Smooth muscle cell (in vitro differentiated cells): ENCODE results near the gene RAB11FIP5. TPM values are rescaled to one million over a fixed set of nuclear protein-coding genes. Genes with fewer than 3 reads are reported as not detected.

ENCODE experiments used
- DNase-seq: peaks from one replicate; lab custom pipeline; 2025; ENCODE audit not compliant: unreplicated experiment; lab: John Stamatoyannopoulos, UW
- H2AFZ ChIP-seq: fragments of 200-600 bp; sonication (generic); 2 replicates; pipeline ENCODE4 v1.6.0; 2016; ENCODE audit warnings: antibody characterized with exemption, low read depth, mild to moderate bottlenecking
- H3F3A ChIP-seq: fragments of 200-600 bp; sonication (generic); 2 replicates; pipeline ENCODE4 v1.6.0; 2017; ENCODE audit warnings: antibody characterized with exemption, low read depth
- H3K27ac ChIP-seq: fragments of 200-600 bp; sonication (generic); 2 replicates; pipeline ENCODE4 v1.5.1; 2016; ENCODE audit warnings: low read depth, mild to moderate bottlenecking
- H3K27me3 ChIP-seq: fragments of 200-600 bp; sonication (generic); 2 replicates; pipeline ENCODE4 v1.6.1; 2016; ENCODE audit warnings: low read depth, mild to moderate bottlenecking
- H3K36me3 ChIP-seq: fragments of 200-600 bp; sonication (generic); 2 replicates; pipeline ENCODE4 v1.5.1; 2016; ENCODE audit warnings: low read depth
- H3K4me1 ChIP-seq: fragments of 200-600 bp; sonication (generic); 2 replicates; pipeline ENCODE4 v1.5.1; 2016; ENCODE audit warnings: low read depth
- H3K4me2 ChIP-seq: fragments of 200-600 bp; sonication (generic); 2 replicates; pipeline ENCODE4 v1.6.0; 2016; ENCODE audit warnings: mild to moderate bottlenecking
- H3K4me3 ChIP-seq: fragments of 200-600 bp; sonication (generic); 2 replicates; pipeline ENCODE4 v1.5.1; 2016; ENCODE audit warnings: mild to moderate bottlenecking
- H3K79me2 ChIP-seq: fragments of 200-600 bp; sonication (generic); 2 replicates; pipeline ENCODE4 v1.6.0; 2016; ENCODE audit warnings: low read depth, mild to moderate bottlenecking
- H3K9ac ChIP-seq: fragments of 200-600 bp; sonication (generic); 2 replicates; pipeline ENCODE4 v1.6.0; 2016; ENCODE audit warnings: low read depth
- H3K9me3 ChIP-seq: fragments of 200-600 bp; sonication (generic); replicated peaks from 2 replicates; pipeline ENCODE4 v1.5.1; 2016; ENCODE audit warnings: low read depth
- H4K20me1 ChIP-seq: fragments of 200-600 bp; sonication (generic); 2 replicates; pipeline ENCODE4 v1.6.0; 2016; ENCODE audit warnings: low read depth
- WGBS: methylation state at CpG from one replicate; pipeline ENCODE4 v1.1.7; 2016; ENCODE audit warnings: low lambda C conversion rate; 5-methylcytosine and 5-hydroxymethylcytosine counted together
- polyA plus RNA-seq: library from polyadenylated mRNA; unstranded; fragments of >200 nt; fragmentation: Nextera tagmentation; extraction: Ambion mirVana; gene quantifications from 2 replicates; pipeline ENCODE4 v1.2.1, GENCODE V29; 2016
- total RNA-seq: library from RNA; depleted of rRNA; stranded (reverse); fragments of >200 nt; gene quantifications from 2 replicates; pipeline ENCODE4 v1.2.3, GENCODE V29; 2014
- TF ChIP-seq, protein P1 (sequence below): fragments of 200-600 bp; sonication (generic); IDR thresholded peaks from 2 replicates; pipeline ENCODE4 v1.5.1; 2017; ENCODE audit warnings: borderline replicate concordance, mild to moderate bottlenecking, antibody characterized with exemption; ENCODE audit not compliant: insufficient read depth, poor library complexity, severe bottlenecking

Gene RAB11FIP5
- total and polyA plus RNA-seq, 2 experiments from 2014 or later, result 23.3 to 31.3 TPM

GRCh38 chr2:73076701-73077423 lies 35.9 kb downstream of the RAB11FIP5 start:
- peaks cover 55% of the 10 kb centered on the region for H4K20me1 ChIP-seq
- WGBS, result 98% methylated on average over 8 of the region's 8 CpGs

GRCh38 chr2:73075477-73076373 lies 37.0 kb downstream of the RAB11FIP5 start:
- H3K27me3 ChIP-seq, result no peaks in the 10 kb centered on the region
- TF ChIP-seq, protein P1, sequence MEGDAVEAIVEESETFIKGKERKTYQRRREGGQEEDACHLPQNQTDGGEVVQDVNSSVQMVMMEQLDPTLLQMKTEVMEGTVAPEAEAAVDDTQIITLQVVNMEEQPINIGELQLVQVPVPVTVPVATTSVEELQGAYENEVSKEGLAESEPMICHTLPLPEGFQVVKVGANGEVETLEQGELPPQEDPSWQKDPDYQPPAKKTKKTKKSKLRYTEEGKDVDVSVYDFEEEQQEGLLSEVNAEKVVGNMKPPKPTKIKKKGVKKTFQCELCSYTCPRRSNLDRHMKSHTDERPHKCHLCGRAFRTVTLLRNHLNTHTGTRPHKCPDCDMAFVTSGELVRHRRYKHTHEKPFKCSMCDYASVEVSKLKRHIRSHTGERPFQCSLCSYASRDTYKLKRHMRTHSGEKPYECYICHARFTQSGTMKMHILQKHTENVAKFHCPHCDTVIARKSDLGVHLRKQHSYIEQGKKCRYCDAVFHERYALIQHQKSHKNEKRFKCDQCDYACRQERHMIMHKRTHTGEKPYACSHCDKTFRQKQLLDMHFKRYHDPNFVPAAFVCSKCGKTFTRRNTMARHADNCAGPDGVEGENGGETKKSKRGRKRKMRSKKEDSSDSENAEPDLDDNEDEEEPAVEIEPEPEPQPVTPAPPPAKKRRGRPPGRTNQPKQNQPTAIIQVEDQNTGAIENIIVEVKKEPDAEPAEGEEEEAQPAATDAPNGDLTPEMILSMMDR, result no peak
- no peak for DNase-seq

More at GRCh38 chr2:73076701-73077423, 35.9 kb downstream of the RAB11FIP5 start:
- Histone ChIP-seq H3K36me3 (no peaks in the 10 kb centered on the region), H3K27me3 (no peaks in the 10 kb centered on the region), H2AFZ (no peak overlapping the region), H3K79me2 (no peaks in the 10 kb centered on the region), H3K4me2 (no peak overlapping the region), H3F3A (peaks cover 8% of the 10 kb centered on the region), H3K9ac (no peak overlapping the region), H3K4me3 (no peak overlapping the region), H3K4me1 (peaks cover 5% of the 10 kb centered on the region), H3K9me3 (no peaks in the 10 kb centered on the region), H3K27ac (no peak overlapping the region)
- TF ChIP-seq, protein P1, result no peak
- no peak for DNase-seq

DNA sequence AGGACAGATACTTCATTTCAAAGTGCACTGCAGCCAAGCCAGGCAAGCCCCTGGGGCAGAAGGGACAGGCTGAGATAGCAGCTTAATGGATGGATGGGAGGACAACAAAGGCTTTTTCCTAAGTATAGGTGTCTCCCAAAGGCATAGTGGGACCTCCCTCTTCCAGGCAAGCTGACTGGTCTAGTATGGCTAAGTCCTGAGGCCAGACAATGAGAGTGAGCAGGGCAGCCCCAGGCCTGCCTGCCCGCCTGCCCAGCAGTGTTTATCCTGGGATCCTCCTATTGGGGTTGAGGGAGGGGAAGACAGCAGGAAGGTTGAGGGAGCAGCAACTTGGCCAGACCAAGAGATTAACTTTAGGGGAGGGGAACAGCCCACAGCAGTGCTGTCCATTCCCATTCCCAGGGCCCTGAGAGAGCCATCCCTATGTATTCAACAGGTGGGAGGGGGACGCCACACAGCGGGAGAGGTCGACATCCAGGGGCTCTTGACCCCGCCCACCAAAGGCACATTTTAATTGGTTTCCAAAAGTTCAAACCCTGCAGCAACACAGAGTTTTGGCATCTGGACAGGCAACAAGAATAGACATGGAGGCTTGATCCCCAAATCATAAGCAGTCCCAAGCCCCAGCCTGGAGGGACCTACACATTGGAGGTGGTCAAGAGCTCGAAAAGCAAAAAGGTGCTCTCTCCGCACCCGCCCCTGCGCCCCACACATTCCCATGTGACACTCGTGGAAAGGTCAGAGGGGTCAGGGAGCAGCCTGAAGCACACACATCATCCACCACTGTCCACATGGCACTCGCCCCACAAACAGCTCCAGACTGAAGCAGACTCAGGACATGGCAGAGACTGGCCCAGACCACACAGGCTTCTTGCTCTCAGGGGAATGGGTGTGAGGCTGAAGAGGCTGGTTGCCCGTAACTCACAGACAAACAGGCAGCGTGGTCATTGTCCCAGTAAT lies 38.4 kb downstream of the RAB11FIP5 start:
- DNase-seq, result no peak
- H3K36me3 ChIP-seq, result no peaks in the 10 kb centered on the region
- H3F3A ChIP-seq, result peaks cover 8% of the 10 kb centered on the region
- H3K27me3 ChIP-seq, result no peaks in the 10 kb centered on the region
- 94% methylated on average over 13 of the region's 13 CpGs for WGBS
- H3K4me1 ChIP-seq, result peaks cover 10% of the 10 kb centered on the region
- H3K4me2 ChIP-seq, result no peak overlapping the region
- H3K9me3 ChIP-seq, result no peaks in the 10 kb centered on the region
- TF ChIP-seq, protein P1, result no peak
- no peak overlapping the region for H3K9ac ChIP-seq
- H3K79me2 ChIP-seq, result peaks cover 5% of the 10 kb centered on the region
- no peak overlapping the region for H3K4me3 ChIP-seq
- H4K20me1 ChIP-seq, result peaks cover 30% of the 10 kb centered on the region
- H2AFZ ChIP-seq, result no peak overlapping the region
- no peak overlapping the region for H3K27ac ChIP-seq

More at GRCh38 chr2:73075477-73076373, 37.0 kb downstream of the RAB11FIP5 start:
- WGBS, result 92% methylated on average over 22 of the region's 23 CpGs
- H3K4me1 ChIP-seq, result peaks cover 5% of the 10 kb centered on the region
- peaks cover 8% of the 10 kb centered on the region for H3F3A ChIP-seq
- no peak overlapping the region for H3K9ac ChIP-seq
- no peaks in the 10 kb centered on the region for H3K79me2 ChIP-seq
- no peak overlapping the region for H3K4me3 ChIP-seq
- H4K20me1 ChIP-seq, result peaks cover 43% of the 10 kb centered on the region
- H3K27ac ChIP-seq, result no peak overlapping the region
- no peak overlapping the region for H3K4me2 ChIP-seq
- H3K36me3 ChIP-seq, result no peaks in the 10 kb centered on the region
- H2AFZ ChIP-seq, result no peak overlapping the region
- H3K9me3 ChIP-seq, result no peaks in the 10 kb centered on the region
